ENCODE data around the gene DHRS7B.
"Not testable (repeated sequence)": the region's sequence is repeated elsewhere in the genome, so short reads cannot be mapped to it uniquely, and the experiment has no call there.

The DHRS7B gene

GRCh38 chr17:21186399-21187187 lies 59.8 kb downstream of the DHRS7B start:
- no peak overlapping the region for H3K4me3 ChIP-seq (replicated peaks; ENCODE audit: low read depth, low read length)
- TF ChIP-seq CTCF (IDR thresholded peaks at IDR 0.05; ENCODE audit: low read depth, low read length, missing control alignments) = no peak
- DNase-seq (ENCODE audit: extremely low read depth, low read depth) = no peak

DNA sequence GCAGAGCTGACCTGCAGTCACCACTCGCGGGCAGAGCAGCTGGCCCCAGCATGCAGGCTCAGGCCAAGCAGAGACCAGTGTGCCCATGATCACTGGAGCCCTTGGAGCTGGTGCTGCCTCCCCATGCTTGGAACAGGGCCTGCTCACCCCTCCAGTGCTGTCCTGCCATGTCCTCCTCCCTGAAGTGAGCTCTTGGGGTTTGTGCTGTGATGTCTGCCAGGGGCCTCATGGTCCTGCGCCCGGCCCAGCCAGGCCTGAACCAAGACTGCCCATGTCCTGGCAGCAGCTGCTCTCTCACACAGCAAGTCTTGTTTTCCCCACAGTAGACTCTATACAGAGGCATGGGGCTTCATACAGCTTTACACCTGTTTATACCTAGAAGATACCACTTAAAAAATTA lies 62.6 kb downstream of the DHRS7B start:
- TF ChIP-seq CTCF (IDR thresholded peaks at IDR 0.05; ENCODE audit: low read depth, low read length, missing control alignments) = no peak
- H3K4me3 ChIP-seq (replicated peaks; ENCODE audit: low read depth, low read length) = no peak overlapping the region
- no peak for DNase-seq (ENCODE audit: extremely low read depth, low read depth)

- H3K4me3 ChIP-seq (replicated peaks; ENCODE audit: low read depth, low read length) = no peak overlapping the region
Measured at GRCh38 chr17:21190078-21190477, 63.3 kb downstream of the DHRS7B start.

GRCh38 chr17:21191698-21192097 lies 64.9 kb downstream of the DHRS7B start:
- H3K4me3 ChIP-seq (replicated peaks; ENCODE audit: low read depth, low read length) = no peak overlapping the region
- no peak for DNase-seq (ENCODE audit: extremely low read depth, low read depth)
- no peak for TF ChIP-seq CTCF (IDR thresholded peaks at IDR 0.05; ENCODE audit: low read depth, low read length, missing control alignments)

More at GRCh38 chr17:21190078-21190477, 63.3 kb downstream of the DHRS7B start:
- no peak for DNase-seq (ENCODE audit: extremely low read depth, low read depth)
- no peak for TF ChIP-seq CTCF (IDR thresholded peaks at IDR 0.05; ENCODE audit: low read depth, low read length, missing control alignments)

- not testable (repeated sequence) for H3K4me3 ChIP-seq (replicated peaks; ENCODE audit: low read depth, low read length); DNase-seq (ENCODE audit: extremely low read depth, low read depth)
Measured at GRCh38 chr17:21192414-21192813, 65.7 kb downstream of the DHRS7B start.

DNA sequence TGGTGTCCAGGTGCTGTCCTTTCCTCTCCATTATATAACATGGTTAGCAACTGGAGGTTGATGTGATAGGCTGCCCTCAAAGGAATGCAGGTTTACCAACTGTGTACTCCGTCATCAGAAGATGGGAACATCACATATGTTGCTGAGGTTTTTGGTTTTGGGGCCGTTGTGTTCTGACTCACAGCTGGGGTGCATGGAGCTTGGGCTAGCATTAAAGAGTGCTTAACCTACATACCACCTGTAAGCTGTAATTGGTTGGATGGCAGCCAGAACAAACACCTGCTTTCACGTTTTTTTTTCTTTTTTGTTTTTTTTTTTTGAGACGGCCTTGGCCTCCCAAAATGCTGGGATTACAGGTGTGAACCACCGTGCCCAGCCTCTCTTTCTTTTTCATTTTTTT lies 66.3 kb downstream of the DHRS7B start:
- H3K4me3 ChIP-seq (replicated peaks; ENCODE audit: low read depth, low read length) = no peak overlapping the region
- no peak for DNase-seq (ENCODE audit: extremely low read depth, low read depth)
- TF ChIP-seq CTCF (IDR thresholded peaks at IDR 0.05; ENCODE audit: low read depth, low read length, missing control alignments) = no peak

DNA sequence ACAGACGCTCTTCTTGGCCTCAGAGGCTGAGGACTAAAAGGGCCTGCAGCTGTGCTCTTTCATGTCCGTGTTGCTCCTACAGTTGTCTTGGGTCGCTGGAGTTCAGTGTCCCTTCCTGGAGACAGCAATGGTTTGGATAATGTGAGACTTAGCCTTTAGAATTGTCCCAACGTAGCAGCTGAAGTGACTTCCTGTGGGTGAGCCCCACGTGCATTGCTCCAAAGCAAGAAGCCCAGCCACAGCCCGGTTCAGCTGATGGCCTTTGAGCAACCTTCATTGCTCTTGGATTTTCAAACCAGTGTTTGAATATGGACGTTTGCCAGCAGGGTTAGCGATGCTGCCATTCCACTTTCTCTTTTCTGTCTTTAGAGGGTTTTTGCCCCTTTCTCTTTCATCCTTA lies 67.5 kb downstream of the DHRS7B start:
- no peak for TF ChIP-seq CTCF (IDR thresholded peaks at IDR 0.05; ENCODE audit: low read depth, low read length, missing control alignments)
- no peak for DNase-seq (ENCODE audit: extremely low read depth, low read depth)
- no peak overlapping the region for H3K4me3 ChIP-seq (replicated peaks; ENCODE audit: low read depth, low read length)
